K562 (cell line): Measurements from ENCODE around the gene JPH2. TPM values are rescaled to one million over a fixed set of nuclear protein-coding genes. Genes with fewer than 3 reads are reported as not detected.

Source experiments
- ATAC-seq: fragments of 200-7000 bp; cut with Tn5 transposase; 3 replicates; pipeline ENCODE4 v1.9.1; 2020; ENCODE audit warnings: moderate library complexity
- BruUV-seq: library from RNA; stranded (reverse); fragments of 400-500 nt; replicated peaks from 2 replicates; lab custom pipeline; 2021; lab: Mats Ljungman, UMichigan
- CTCF ChIA-PET: fragments of 300-600 bp; formaldehyde crosslinking; extraction: SDS; loops from one replicate; lab custom pipeline; 2021; ENCODE audit warnings: low intra/inter-chr PET ratio; lab: Yijun Ruan, JAX
- POLR2A ChIA-PET: fragments of 300-600, 350-650 bp; sonication (Branson Sonifier 250); formaldehyde crosslinking; extraction: SDS; loops from one replicate; lab custom pipeline; 2021; ENCODE audit warnings: antibody characterized with exemption, inconsistent platforms; lab: Yijun Ruan, JAX
- DNase-seq, 4 experiments: peaks; one replicate each; pipeline versions ENCODE4 v3.0.0 to v3.0.0-alpha.2; 2011 to 2018; ENCODE audit warnings: low spot score in 3 of 4, mixed read lengths in 3 of 4; ENCODE audit errors: extremely low read depth in 1 of 4
- FAIRE-seq: peaks from 2 replicates; lab custom pipeline; 2011; peaks lifted over from hg19 to GRCh38; lab: Jason Lieb, UNC
- H2AFZ ChIP-seq: 2 replicates; pipeline ENCODE4 v1.6.0; 2011; ENCODE audit warnings: low read depth, low read length, control low read depth, inconsistent platforms
- H3K27ac ChIP-seq: fragments of 200-600 bp; 3 replicates; pipeline ENCODE4 v1.8.0; 2011; ENCODE audit warnings: low read depth, mild to moderate bottlenecking, control low read depth, inconsistent platforms, low read length, moderate library complexity, mixed read lengths; ENCODE audit errors: extremely low read depth
- H3K27me3 ChIP-seq, 2 experiments: fragments of 300-600 bp in 1 of 2; 2 replicates in 1 of 2; 3 replicates in 1 of 2; pipeline versions ENCODE4 v1.6.0 to v1.8.0; 2011; ENCODE audit warnings: inconsistent platforms in 2 of 2, low read length in 2 of 2, mild to moderate bottlenecking in 1 of 2, mixed read lengths in 1 of 2, moderate library complexity in 1 of 2; ENCODE audit not compliant: control insufficient read depth in 2 of 2, insufficient read depth in 2 of 2
- H3K36me3 ChIP-seq: fragments of 300-600 bp; 3 replicates; pipeline ENCODE4 v1.8.0; 2011; ENCODE audit warnings: mild to moderate bottlenecking, low read length, inconsistent platforms; ENCODE audit not compliant: control insufficient read depth, insufficient read depth
- H3K4me1 ChIP-seq, 2 experiments: fragments of 200-600 bp in 1 of 2; replicated peaks in 1 of 2; 2 replicates in 1 of 2; 3 replicates in 1 of 2; pipeline versions ENCODE4 v1.5.1 to v1.8.0; 2011; ENCODE audit warnings: inconsistent platforms in 2 of 2, low read length in 2 of 2, mild to moderate bottlenecking in 1 of 2, mixed read lengths in 1 of 2, moderate library complexity in 1 of 2; ENCODE audit not compliant: control insufficient read depth in 2 of 2, insufficient read depth in 2 of 2
- H3K4me2 ChIP-seq: 2 replicates; pipeline ENCODE4 v1.6.1; 2011; ENCODE audit warnings: low read length, control low read depth, inconsistent platforms, mixed read lengths; ENCODE audit not compliant: insufficient read depth
- H3K4me3 ChIP-seq: fragments of 200-600 bp; sonication (generic), shearing (Covaris generic); 2 replicates; pipeline ENCODE4 v1.5.1; 2016; ENCODE audit warnings: control low read depth, inconsistent platforms
- H3K79me2 ChIP-seq: fragments of 200-600 bp; 3 replicates; pipeline ENCODE4 v1.8.0; 2011; ENCODE audit warnings: low read length, inconsistent platforms; ENCODE audit not compliant: control insufficient read depth, insufficient read depth
- H3K9ac ChIP-seq, 2 experiments: 2 replicates each; pipeline versions ENCODE4 v1.6.0 to v1.6.1; 2011; ENCODE audit warnings: low read depth in 2 of 2, low read length in 2 of 2, control low read depth in 1 of 2, inconsistent platforms in 1 of 2, mild to moderate bottlenecking in 1 of 2, mixed read lengths in 1 of 2; ENCODE audit not compliant: insufficient read depth in 1 of 2
- H3K9me1 ChIP-seq: one replicate; pipeline ENCODE4 v1.6.0; 2011; ENCODE audit warnings: inconsistent platforms, mild to moderate bottlenecking, low read length, moderate library complexity; ENCODE audit not compliant: control insufficient read depth, insufficient read depth
- H3K9me3 ChIP-seq: replicated peaks from 2 replicates; pipeline ENCODE4 v1.5.1; 2011; ENCODE audit warnings: low read depth, low read length, inconsistent platforms; ENCODE audit not compliant: control insufficient read depth, insufficient read depth
- H4K20me1 ChIP-seq: replicated peaks from 2 replicates; pipeline ENCODE4 v1.6.1; 2011; ENCODE audit warnings: low read length, inconsistent platforms, mixed read lengths; ENCODE audit not compliant: control insufficient read depth, insufficient read depth
- CC2D1A ChIP-seq: fragments of 450-650 bp; IDR thresholded peaks from 2 replicates; pipeline ENCODE4 v1.6.1; 2017; ENCODE audit warnings: mild to moderate bottlenecking
- LCOR ChIP-seq: sonication (generic); formaldehyde crosslinking; IDR thresholded peaks from 2 replicates; pipeline ENCODE4 v1.8.0; 2022; ENCODE audit warnings: mild to moderate bottlenecking, missing genetic modification reagents
- SMARCA5 ChIP-seq: fragments of 450-650 bp; IDR thresholded peaks from 2 replicates; pipeline ENCODE4 v1.6.1; 2016
- ZBTB17 ChIP-seq: fragments of 450-650 bp; formaldehyde crosslinking; IDR thresholded peaks from 2 replicates; pipeline ENCODE4 v1.4.0; 2020; ENCODE audit warnings: mild to moderate bottlenecking
- ZFPM2 ChIP-seq: fragments of 250-450 bp; sonication (Bioruptor Pico); IDR thresholded peaks from 2 replicates; pipeline ENCODE4 v1.5.1; 2022; ENCODE audit warnings: mild to moderate bottlenecking
- WGBS: fragments of 100-300 bp; shearing (Covaris generic); methylation state at CpG from one replicate; pipeline ENCODE4 v1.1.6; 2016; ENCODE audit warnings: low coverage, mixed read lengths; ENCODE audit not compliant: insufficient coverage; ENCODE audit errors: missing lambda C conversion rate; 5-methylcytosine and 5-hydroxymethylcytosine counted together
- in situ Hi-C: fragments of 300-500 bp; cut with MboI; formaldehyde crosslinking; loops from 4 replicates; pipeline ENCODE4 v1.15.0; 2018; ENCODE audit warnings: inconsistent platforms, mixed read lengths
- intact Hi-C: fragments of 100-400 bp; cut with micrococcal nuclease; formaldehyde crosslinking; loops from 2 replicates; pipeline ENCODE4 v1.14.2; 2022
- polyA plus RNA-seq, 8 experiments: library from polyadenylated mRNA; depleted of rRNA in 4 of 8; stranded (reverse) in 5 of 8; unstranded in 3 of 8; fragments of >200 nt; fragmentation: Nextera tagmentation in 2 of 8; fragmentation: Illumina TruSeq in 1 of 8; extraction: Ambion mirVana in 2 of 8; extraction: Trizol in 1 of 8; gene quantifications; 2 replicates each; pipeline versions ENCODE4 v1.2.1 to v1.2.3, GENCODE V29; 2011 to 2014; ENCODE audit warnings: inconsistent platforms in 1 of 8, missing spikeins in 1 of 8
- total RNA-seq, 7 experiments: library from RNA; depleted of rRNA in 6 of 7; stranded (reverse); fragments of >200 nt in 6 of 7; fragmentation: Illumina TruSeq in 2 of 7; extraction: Trizol in 2 of 7; gene quantifications; 2 replicates each; pipeline versions ENCODE4 v1.2.1 to v1.2.3, GENCODE V29; 2011 to 2021; ENCODE audit warnings: low replicate concordance in 1 of 7

JPH2 gene
- total and polyA plus RNA-seq, 9 of the 15 experiments (the other 6 are each of a cell fraction or from before 2014, with no cell fraction given) = not detected

- CTCF ChIA-PET = no interaction called here
- Histone ChIP-seq H3K27ac (no peak overlapping the region), H3K79me2 (no peaks in the 10 kb centered on the region), H3K4me1 (no peaks in the 10 kb centered on the region), H3K9me3 (no peaks in the 10 kb centered on the region), H4K20me1 (0 out of 2 replicates have a peak, but pooled peaks cover 6% of the 10 kb centered on the region), H3K4me3 (no peak overlapping the region), H3K4me2 (no peak overlapping the region), H3K36me3 (no peaks in the 10 kb centered on the region), H3K9me1 (peaks cover 3% of the 10 kb centered on the region), H2AFZ (no peak overlapping the region), H3K9ac (no peak overlapping the region; a peak in 1 of 4 replicates), H3K27me3 (peaks cover 31 to 70% of the 10 kb centered on the region in 2 experiments)
- intact Hi-C loops (no loop called here), in situ Hi-C loops (no loop called here)
- no peak for FAIRE-seq
- under 1% methylated on average over 15 of the region's 15 CpGs for WGBS
- no peak for ATAC-seq
- DNase-seq = no peak
- POLR2A ChIA-PET = no interaction called here
- TF ChIP-seq LCOR (CRISPR knock-in tag) (no peak), CC2D1A (no peak), ZBTB17 (CRISPR knock-in tag) (no peak), SMARCA5 (no peak), ZFPM2 (CRISPR knock-in tag) (no peak)
- no TSS peak for BruUV-seq
Observed at GRCh38 chr20:44066645-44067606, 120.1 kb downstream of the JPH2 start.
